Activated CD4-positive, alpha-beta T cell treated with anti-CD3 and anti-CD28 coated beads, Interleukin-10, Interleukin-2, amounts not matched to agents 100 ng/mL and 50 ng/mL, durations not matched to agents 16 hours and 8 hours (primary cell): ENCODE data around the gene RDH12.
A peak's percentile ranks its signal among the peaks of the same experiment; 100 is the strongest.
"Not testable (repeated sequence)": the region's sequence is repeated elsewhere in the genome, so short reads cannot be mapped to it uniquely, and the experiment has no call there.

Experiments used
- DNase-seq: peaks from one replicate; pipeline ENCODE4 v3.0.0-alpha.2; 2020

Gene RDH12

DNA sequence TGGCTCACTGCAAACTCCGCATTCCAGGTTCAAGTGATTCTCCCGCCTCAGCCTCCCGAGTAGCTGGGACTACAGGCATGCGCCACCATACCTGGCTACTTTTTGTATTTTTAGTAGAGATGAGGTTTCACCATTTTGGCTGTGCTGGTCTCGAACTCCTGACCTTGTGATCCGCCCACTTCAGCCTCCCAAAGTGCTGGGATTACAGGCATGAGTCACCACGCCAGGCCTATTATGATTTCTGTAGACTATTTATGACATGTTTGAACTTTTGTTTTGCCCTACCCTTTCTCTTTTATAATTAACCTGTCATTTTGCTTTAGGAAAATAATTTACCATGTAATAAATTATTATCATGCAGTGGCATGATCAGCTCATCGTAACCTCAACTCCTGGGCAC lies at the start of gene RDH12:
TSS of gene RDH12 (plus strand) at position 395 of the 400 bp plus-strand sequence. CDS start 20,757 bp downstream, outside the sequence.
- DNase-seq = not testable (repeated sequence)

- DNase-seq = no peak
Observed at GRCh38 chr14:67652189-67652588, 49.5 kb upstream of the RDH12 start.

- no peak for DNase-seq
Observed at GRCh38 chr14:67653651-67654280, 47.9 kb upstream of the RDH12 start.

DNA sequence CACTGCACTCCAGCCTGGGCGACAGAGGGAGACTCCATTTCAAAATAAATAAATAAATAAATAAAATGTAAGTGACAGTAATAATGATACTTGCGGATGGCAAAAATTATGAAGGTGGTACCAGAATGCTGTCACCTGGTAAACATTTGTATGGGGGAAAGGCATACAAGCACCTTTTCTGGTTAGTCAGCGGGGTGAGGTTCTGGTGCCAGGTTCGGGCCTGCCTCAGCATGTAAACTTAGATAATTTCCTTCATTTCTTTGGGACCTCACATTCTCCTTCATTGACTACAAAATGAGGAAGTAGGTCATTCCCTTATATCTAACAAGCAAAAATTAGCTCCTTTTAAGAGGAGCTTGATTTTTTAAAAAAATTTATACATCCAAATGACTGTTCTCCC lies 38.1 kb upstream of the RDH12 start:
- no peak for DNase-seq

- DNase-seq = no peak
Observed at GRCh38 chr14:67665868-67666267, 35.8 kb upstream of the RDH12 start.

- DNase-seq = peak; percentile 57
Observed at GRCh38 chr14:67666750-67667449, 34.8 kb upstream of the RDH12 start.

DNA sequence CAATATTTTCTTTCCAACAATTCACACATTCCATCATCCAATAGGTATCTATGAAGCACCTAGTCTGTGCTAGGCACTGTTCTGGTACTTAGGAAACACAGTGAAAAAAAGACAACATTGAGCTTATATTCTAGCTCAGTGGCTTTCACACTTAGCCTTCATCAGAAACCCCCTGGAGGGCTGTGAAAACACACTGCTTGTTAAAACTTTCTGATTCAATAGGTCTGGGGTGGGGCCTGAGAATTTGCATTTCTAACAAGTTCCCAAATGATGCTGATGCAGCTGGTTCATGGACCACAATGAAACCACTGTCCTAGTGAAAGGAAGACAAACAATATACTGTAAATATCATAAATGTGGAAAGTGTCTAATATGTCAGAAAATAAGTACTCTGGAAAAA lies 33.1 kb upstream of the RDH12 start:
- peak; percentile 57 for DNase-seq

DNA sequence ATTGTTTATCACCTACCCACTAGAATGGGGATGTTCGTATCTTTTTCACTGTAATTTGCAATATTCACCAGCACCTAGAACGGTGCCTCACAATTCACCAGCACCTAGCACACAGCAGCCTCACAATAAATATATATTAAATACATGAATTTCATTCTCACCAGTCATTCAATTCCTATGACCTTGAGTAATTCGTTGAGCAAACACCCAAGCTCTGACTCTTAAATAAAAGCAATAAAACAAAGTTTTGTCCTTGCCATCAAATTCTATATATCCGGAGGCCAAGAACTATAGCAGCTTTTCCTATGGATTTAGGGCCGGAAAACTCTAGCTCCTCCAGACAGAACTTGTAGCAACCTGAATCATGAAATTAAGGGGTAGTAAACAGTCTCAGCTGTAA lies 28.2 kb upstream of the RDH12 start:
- DNase-seq = no peak

- peak; percentile 62 for DNase-seq
Observed at GRCh38 chr14:67674139-67674479, 27.6 kb upstream of the RDH12 start.

DNA sequence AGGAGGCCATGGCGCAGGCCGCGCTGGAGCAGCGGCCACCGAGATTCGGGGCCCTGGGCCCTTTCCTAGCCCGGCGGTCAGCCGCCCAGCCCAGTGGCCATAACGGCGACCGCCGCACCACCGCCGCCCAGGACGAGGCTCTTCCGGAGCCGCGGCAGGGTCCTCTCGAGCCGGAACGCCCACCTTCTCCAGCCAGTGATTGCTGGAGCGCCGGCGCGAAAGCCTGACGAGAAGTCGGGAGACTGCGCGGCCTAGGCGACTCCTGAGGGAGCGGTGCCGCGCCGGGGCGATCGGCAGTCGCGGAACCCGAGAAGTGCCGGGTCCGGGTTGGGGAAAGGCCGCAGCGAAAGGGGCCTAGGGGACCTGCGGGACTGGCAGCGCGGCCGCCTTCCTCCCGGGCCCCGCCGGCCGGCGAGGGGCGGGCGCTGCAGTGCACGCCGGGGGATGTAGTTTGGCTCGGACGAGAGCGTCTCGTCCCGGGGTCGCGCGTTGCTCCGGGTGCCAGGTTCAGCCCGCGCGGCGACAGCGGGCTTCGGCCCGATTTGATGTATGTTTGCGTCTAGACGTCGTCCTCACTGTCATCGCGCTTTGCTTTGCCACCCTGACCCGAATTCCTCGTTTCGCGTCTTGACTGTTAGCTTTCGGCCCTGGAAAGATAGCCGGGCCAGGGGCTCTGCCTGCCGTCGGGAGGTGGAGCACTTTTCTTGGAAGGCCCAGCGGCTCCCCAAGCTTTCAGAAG lies 27.0 kb upstream of the RDH12 start, which contains the start of gene VTI1B:
TSS of gene VTI1B (minus strand) at position 153 of the 739 bp plus-strand sequence. CDS start at position 10, 143 bp downstream.
- peak; percentile 83 for DNase-seq

GRCh38 chr14:67675219-67675582 lies 26.5 kb upstream of the RDH12 start:
- DNase-seq = no peak

GRCh38 chr14:67679006-67679405 lies 22.7 kb upstream of the RDH12 start:
- no peak for DNase-seq

- DNase-seq = peak; percentile 91
Observed at GRCh38 chr14:67680121-67680602, 21.5 kb upstream of the RDH12 start.

DNA sequence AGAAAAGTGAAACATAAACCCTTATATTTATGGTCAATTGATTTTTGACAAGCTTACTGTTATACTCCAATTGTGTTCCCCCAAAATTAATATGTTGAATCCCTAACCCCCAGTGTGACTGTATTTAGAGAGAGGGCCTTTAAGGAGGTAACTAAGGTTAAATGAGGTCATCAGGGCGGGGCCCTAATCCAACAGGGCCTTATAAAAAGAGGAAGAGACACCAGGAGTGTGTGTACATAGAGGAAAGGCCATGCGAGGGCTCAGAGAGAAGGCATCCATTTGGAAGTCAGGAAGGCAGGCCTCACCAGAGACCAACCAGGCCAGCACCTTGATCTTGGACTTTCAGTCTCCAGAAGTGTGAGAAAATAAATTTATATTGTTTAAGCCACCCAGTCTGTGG lies 20.7 kb upstream of the RDH12 start:
- DNase-seq = no peak

GRCh38 chr14:67683842-67684241 lies 17.8 kb upstream of the RDH12 start:
- DNase-seq = no peak

GRCh38 chr14:67690011-67690410 lies 11.7 kb upstream of the RDH12 start:
- no peak for DNase-seq

- DNase-seq = peak; percentile 94
Observed at GRCh38 chr14:67694791-67695393, 6.8 kb upstream of the RDH12 start.

- DNase-seq = peak; percentile 94
Observed at GRCh38 chr14:67695394-67695949, 6.2 kb upstream of the RDH12 start, which contains the start of gene RDH11. TSS of gene RDH11 (minus strand) at chr14:67695764. CDS start at chr14:67695703, 61 bp downstream.

DNA sequence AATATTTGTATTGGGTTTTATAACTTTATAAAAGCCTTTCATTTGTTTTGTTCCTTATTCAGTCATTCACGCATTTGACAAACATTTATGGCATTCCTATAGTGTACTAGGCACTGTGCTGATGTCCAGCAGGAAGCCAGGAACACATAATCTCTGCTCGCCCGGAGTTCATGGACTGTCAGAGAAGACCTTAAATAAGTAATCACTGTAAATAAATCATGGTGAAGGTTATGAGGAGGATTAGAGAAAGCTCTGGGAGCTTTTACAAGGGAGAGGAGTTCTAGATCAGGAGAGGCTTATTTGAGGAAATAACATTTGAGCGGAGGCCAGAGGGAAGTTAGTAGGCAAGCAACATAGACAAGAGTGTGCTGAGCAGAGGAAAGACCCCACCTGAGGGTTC lies 4.7 kb upstream of the RDH12 start:
- DNase-seq = no peak

DNA sequence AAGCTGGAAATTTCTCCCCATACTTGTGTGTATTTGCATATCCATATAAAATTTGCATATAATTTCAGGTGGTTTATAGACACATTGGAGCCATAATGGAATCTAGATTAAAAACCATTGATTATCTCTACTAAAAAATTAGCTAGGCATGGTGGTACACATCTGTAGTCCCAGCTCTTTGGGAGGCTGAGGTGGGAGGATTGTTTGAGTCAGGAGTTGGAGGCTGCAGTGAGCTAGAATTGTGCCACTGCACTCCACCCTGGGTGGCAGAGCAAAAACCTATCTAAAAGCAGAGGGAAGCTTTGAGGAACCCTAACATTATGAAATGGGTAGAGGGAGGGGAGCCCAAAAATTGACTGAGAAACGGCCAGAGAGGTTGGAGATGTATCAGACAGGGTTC lies 3.5 kb upstream of the RDH12 start:
- no peak for DNase-seq

GRCh38 chr14:67703997-67704396 lies 2.3 kb downstream of the RDH12 start:
- DNase-seq = no peak

- DNase-seq = peak; percentile 61
Observed at GRCh38 chr14:67704484-67705089, 2.9 kb downstream of the RDH12 start.

DNA sequence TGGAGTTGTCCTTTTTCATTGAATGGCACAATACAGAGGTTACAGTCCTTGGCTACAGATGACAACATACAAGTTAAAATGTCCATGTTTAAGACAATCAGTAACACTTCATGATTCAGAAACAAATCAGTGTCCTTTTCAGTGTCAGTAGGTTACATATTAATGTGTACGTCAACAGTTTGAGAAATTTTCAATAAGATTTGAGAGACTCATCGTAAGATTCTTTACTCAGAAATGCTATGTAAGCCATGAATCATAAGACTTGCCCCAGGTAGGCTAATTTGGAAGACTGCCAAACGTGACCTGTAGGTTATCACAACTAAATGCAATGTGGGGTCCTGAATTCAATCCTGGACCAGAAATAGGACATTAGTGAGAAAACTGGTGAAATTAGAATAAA lies 3.5 kb downstream of the RDH12 start:
- DNase-seq = no peak
